ENCODE measurements around the gene INPP5D.

Gene INPP5D

GRCh38 chr2:233023007-233023760, 37.0 kb upstream of the INPP5D start:
- no peak overlapping the region for H3K27ac ChIP-seq (ENCODE audit: low read length)
- no peaks in the 10 kb centered on the region for H3K27me3 ChIP-seq (ENCODE audit: low read depth, low read length)
- no peak overlapping the region for H3K4me2 ChIP-seq (ENCODE audit: low read length)
- no peaks in the 10 kb centered on the region for H3K36me3 ChIP-seq (replicated peaks; ENCODE audit: low read depth, low read length)
- H3K4me1 ChIP-seq (ENCODE audit: low read length) = no peaks in the 10 kb centered on the region
- TF ChIP-seq EZH2phosphoT487 (IDR thresholded peaks at IDR 0.05; ENCODE audit: low read depth) (no peak), CTCF (IDR thresholded peaks at IDR 0.05; ENCODE audit: low read depth, low read length) (no peak)
- H3K4me3 ChIP-seq (ENCODE audit: low read length) = no peak overlapping the region
- no peak overlapping the region for H3K9ac ChIP-seq (ENCODE audit: low read length)
- no peak overlapping the region for H2AFZ ChIP-seq (ENCODE audit: low read depth, low read length)
- no peaks in the 10 kb centered on the region for H3K79me2 ChIP-seq (ENCODE audit: low read length)
- H3K9me3 ChIP-seq (ENCODE audit: insufficient read depth, low read length) = no peaks in the 10 kb centered on the region
- H4K20me1 ChIP-seq (ENCODE audit: insufficient read depth, low read length) = no peaks in the 10 kb centered on the region

GRCh38 chr2:233023761-233024410, 36.3 kb upstream of the INPP5D start:
- Histone ChIP-seq H3K27ac (ENCODE audit: low read length) (no peak overlapping the region), H3K79me2 (ENCODE audit: low read length) (no peaks in the 10 kb centered on the region), H3K4me2 (ENCODE audit: low read length) (no peak overlapping the region), H3K9ac (ENCODE audit: low read length) (no peak overlapping the region), H2AFZ (ENCODE audit: low read depth, low read length) (no peak overlapping the region), H3K4me1 (ENCODE audit: low read length) (no peaks in the 10 kb centered on the region), H4K20me1 (ENCODE audit: insufficient read depth, low read length) (no peaks in the 10 kb centered on the region), H3K4me3 (ENCODE audit: low read length) (no peak overlapping the region), H3K36me3 (replicated peaks; ENCODE audit: low read depth, low read length) (no peaks in the 10 kb centered on the region), H3K9me3 (ENCODE audit: insufficient read depth, low read length) (no peaks in the 10 kb centered on the region), H3K27me3 (ENCODE audit: low read depth, low read length) (no peaks in the 10 kb centered on the region)
- TF ChIP-seq CTCF (IDR thresholded peaks at IDR 0.05; ENCODE audit: low read depth, low read length) (no peak), EZH2phosphoT487 (IDR thresholded peaks at IDR 0.05; ENCODE audit: low read depth) (no peak)

GRCh38 chr2:233025706-233026105, 34.4 kb upstream of the INPP5D start:
- no peak overlapping the region for H3K4me3 ChIP-seq (ENCODE audit: low read length)
- no peak overlapping the region for H3K27ac ChIP-seq (ENCODE audit: low read length)
- no peak overlapping the region for H3K9ac ChIP-seq (ENCODE audit: low read length)
- H3K4me2 ChIP-seq (ENCODE audit: low read length) = no peak overlapping the region
- no peaks in the 10 kb centered on the region for H3K27me3 ChIP-seq (ENCODE audit: low read depth, low read length)
- no peak overlapping the region for H2AFZ ChIP-seq (ENCODE audit: low read depth, low read length)
- no peaks in the 10 kb centered on the region for H4K20me1 ChIP-seq (ENCODE audit: insufficient read depth, low read length)
- no peaks in the 10 kb centered on the region for H3K79me2 ChIP-seq (ENCODE audit: low read length)
- H3K9me3 ChIP-seq (ENCODE audit: insufficient read depth, low read length) = no peaks in the 10 kb centered on the region
- TF ChIP-seq EZH2phosphoT487 (IDR thresholded peaks at IDR 0.05; ENCODE audit: low read depth) (no peak), CTCF (IDR thresholded peaks at IDR 0.05; ENCODE audit: low read depth, low read length) (no peak)
- no peaks in the 10 kb centered on the region for H3K36me3 ChIP-seq (replicated peaks; ENCODE audit: low read depth, low read length)
- no peaks in the 10 kb centered on the region for H3K4me1 ChIP-seq (ENCODE audit: low read length)

GRCh38 chr2:233026198-233026813, 33.8 kb upstream of the INPP5D start:
- Histone ChIP-seq H3K9me3 (ENCODE audit: insufficient read depth, low read length) (no peaks in the 10 kb centered on the region), H3K27ac (ENCODE audit: low read length) (no peak overlapping the region), H3K79me2 (ENCODE audit: low read length) (no peaks in the 10 kb centered on the region), H4K20me1 (ENCODE audit: insufficient read depth, low read length) (no peaks in the 10 kb centered on the region), H3K4me3 (ENCODE audit: low read length) (no peak overlapping the region), H3K4me1 (ENCODE audit: low read length) (no peaks in the 10 kb centered on the region), H3K4me2 (ENCODE audit: low read length) (no peak overlapping the region), H3K27me3 (ENCODE audit: low read depth, low read length) (no peaks in the 10 kb centered on the region), H2AFZ (ENCODE audit: low read depth, low read length) (no peak overlapping the region), H3K36me3 (replicated peaks; ENCODE audit: low read depth, low read length) (no peaks in the 10 kb centered on the region), H3K9ac (ENCODE audit: low read length) (no peak overlapping the region)
- no peak for TF ChIP-seq CTCF (IDR thresholded peaks at IDR 0.05; ENCODE audit: low read depth, low read length)
- no peak for TF ChIP-seq EZH2phosphoT487 (IDR thresholded peaks at IDR 0.05; ENCODE audit: low read depth)

Data from OCI-LY3 (cell line).